OCI-LY7 (cell line): Measurements from ENCODE around the gene SOBP. TPM values are rescaled to one million over a fixed set of nuclear protein-coding genes. Genes with fewer than 3 reads are reported as not detected.

Source experiments
- BruUV-seq: library from RNA; stranded (reverse); fragments of 400-500 nt; replicated peaks from 2 replicates; lab custom pipeline; 2021; lab: Mats Ljungman, UMichigan
- CTCF ChIA-PET: fragments of 300-600 bp; sonication (Branson Sonifier 250); formaldehyde crosslinking; loops from one replicate; lab custom pipeline; 2022; ENCODE audit warnings: antibody characterized with exemption; ENCODE audit not compliant: unreplicated experiment; lab: Charles Lee
- POLR2A ChIA-PET: fragments of 300-600 bp; sonication (Branson Sonifier 250); formaldehyde crosslinking; loops from one replicate; lab custom pipeline; 2022; ENCODE audit warnings: antibody characterized with exemption; lab: Charles Lee
- DNase-seq: peaks from one replicate; pipeline ENCODE4 v3.0.0-alpha.2; 2015; ENCODE audit warnings: low spot score
- H2AFZ ChIP-seq: fragments of 200-600 bp; sonication (generic), shearing (Covaris generic); 2 replicates; pipeline ENCODE4 v1.6.1; 2014; ENCODE audit warnings: mild to moderate bottlenecking, antibody characterized with exemption, low read length, moderate library complexity
- H3K27ac ChIP-seq: fragments of 200-600 bp; sonication (generic); 2 replicates; pipeline ENCODE4 v1.5.1; 2014; ENCODE audit warnings: mixed run types, low read depth, mild to moderate bottlenecking, moderate library complexity, low read length, inconsistent platforms; ENCODE audit not compliant: poor library complexity, severe bottlenecking
- H3K36me3 ChIP-seq: fragments of 200-600 bp; sonication (generic); 2 replicates; pipeline ENCODE4 v1.6.1; 2014; ENCODE audit warnings: mild to moderate bottlenecking, antibody characterized with exemption, low read length, moderate library complexity, mixed read lengths; ENCODE audit not compliant: insufficient read depth
- H3K4me1 ChIP-seq: fragments of 200-600 bp; sonication (generic); 2 replicates; pipeline ENCODE4 v1.5.1; 2014; ENCODE audit warnings: mild to moderate bottlenecking, low read length; ENCODE audit not compliant: insufficient read depth, poor library complexity, severe bottlenecking
- H3K4me2 ChIP-seq: fragments of 200-600 bp; sonication (generic); 2 replicates; pipeline ENCODE4 v1.6.1; 2014; ENCODE audit warnings: mild to moderate bottlenecking, low read length
- H3K4me3 ChIP-seq: fragments of 200-600 bp; sonication (generic); 2 replicates; pipeline ENCODE4 v1.5.1; 2014; ENCODE audit warnings: mild to moderate bottlenecking, low read depth, low read length; ENCODE audit not compliant: poor library complexity, severe bottlenecking
- H3K79me2 ChIP-seq: fragments of 200-600 bp; sonication (generic); 2 replicates; pipeline ENCODE4 v1.6.1; 2016; ENCODE audit warnings: low read depth, mild to moderate bottlenecking, low read length, moderate library complexity, mixed read lengths; ENCODE audit not compliant: insufficient read depth
- H3K9me2 ChIP-seq: fragments of 200-600 bp; sonication (generic); 2 replicates; pipeline ENCODE4 v1.6.1; 2016; ENCODE audit warnings: mild to moderate bottlenecking, low read length, mixed read lengths; ENCODE audit not compliant: insufficient read depth
- H3K9me3 ChIP-seq: fragments of 200-600 bp; sonication (generic); 2 replicates; pipeline ENCODE4 v1.6.1; 2014; ENCODE audit warnings: mild to moderate bottlenecking, mixed run types, low read length, mixed read lengths
- H4K20me1 ChIP-seq: fragments of 200-600 bp; sonication (generic); 2 replicates; pipeline ENCODE4 v1.6.1; 2014; ENCODE audit warnings: mild to moderate bottlenecking, antibody characterized with exemption, low read length, moderate library complexity, mixed read lengths; ENCODE audit not compliant: insufficient read depth
- EZH2phosphoT487 ChIP-seq: fragments of 200-600 bp; sonication (generic); IDR thresholded peaks from 2 replicates; pipeline ENCODE4 v1.6.1; 2018; ENCODE audit warnings: low read depth, borderline replicate concordance, mild to moderate bottlenecking, mixed run types, antibody characterized with exemption, low read length, moderate library complexity, mixed read lengths
- intact Hi-C: fragments of 100-400 bp; cut with micrococcal nuclease; formaldehyde crosslinking; loops from one replicate; pipeline ENCODE4 v1.10.0; 2022; ENCODE audit not compliant: unreplicated experiment
- total RNA-seq, 2 experiments: library from RNA; depleted of rRNA in 1 of 2; stranded (reverse); fragments of >200 nt in 1 of 2; shearing (Covaris generic) in 1 of 2; gene quantifications; 2 replicates each; pipeline ENCODE4 v1.2.3, GENCODE V29; 2014 to 2022
- TF ChIP-seq, protein P1 (sequence below): fragments of 200-600 bp; sonication (generic); conservative IDR thresholded peaks from 2 replicates; pipeline ENCODE4 v1.5.1; 2014; ENCODE audit warnings: mild to moderate bottlenecking, antibody characterized with exemption, low read length, moderate library complexity, mixed read lengths

SOBP gene
- total RNA-seq, 2 experiments from 2014 or later, result 21.5 to 29.4 TPM

DNA sequence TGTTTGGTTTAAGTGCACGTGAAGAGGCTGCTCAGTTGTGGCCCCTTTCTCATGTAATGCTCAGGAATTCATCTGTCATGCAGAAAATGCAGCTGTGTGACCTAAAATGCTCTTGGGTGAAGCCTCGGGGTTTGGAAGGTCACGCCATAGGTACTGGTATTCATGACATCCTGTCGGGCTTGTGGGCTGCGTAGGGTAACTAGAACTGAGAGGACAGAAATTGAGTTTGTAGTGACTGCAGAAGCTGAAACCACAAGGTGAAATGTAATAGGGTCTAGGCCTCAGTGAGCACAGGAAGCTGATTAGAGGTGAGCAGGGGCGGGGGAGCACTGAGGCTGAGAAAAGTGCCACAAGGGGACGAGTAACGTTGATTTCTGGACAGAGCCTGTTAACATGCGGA lies 128.8 kb downstream of the SOBP start:
- no TSS peak for BruUV-seq
- Histone ChIP-seq H2AFZ (peak overlapping the region; percentile 17; the same call in 1 of the 2 replicates), H3K9me3 (no peaks in the 10 kb centered on the region), H3K4me3 (peak overlapping the region; percentile 56), H4K20me1 (no peaks in the 10 kb centered on the region), H3K4me2 (peak overlapping the region; percentile 88), H3K27ac (peak overlapping the region; percentile 98), H3K9me2 (no peaks in the 10 kb centered on the region), H3K79me2 (peaks cover 41% of the 10 kb centered on the region; the same call in 1 of the 2 replicates), H3K36me3 (peaks cover 22% of the 10 kb centered on the region), H3K4me1 (peaks cover 94% of the 10 kb centered on the region)
- peak; percentile 96 for DNase-seq
- intact Hi-C loops, result loop anchor here (1.0 to 5.0 kb wide), 4 partner anchors 24 to 129 kb away; no protein-coding TSS in a partner anchor
- TF ChIP-seq EZH2phosphoT487, result no peak
- TF ChIP-seq, protein P1, sequence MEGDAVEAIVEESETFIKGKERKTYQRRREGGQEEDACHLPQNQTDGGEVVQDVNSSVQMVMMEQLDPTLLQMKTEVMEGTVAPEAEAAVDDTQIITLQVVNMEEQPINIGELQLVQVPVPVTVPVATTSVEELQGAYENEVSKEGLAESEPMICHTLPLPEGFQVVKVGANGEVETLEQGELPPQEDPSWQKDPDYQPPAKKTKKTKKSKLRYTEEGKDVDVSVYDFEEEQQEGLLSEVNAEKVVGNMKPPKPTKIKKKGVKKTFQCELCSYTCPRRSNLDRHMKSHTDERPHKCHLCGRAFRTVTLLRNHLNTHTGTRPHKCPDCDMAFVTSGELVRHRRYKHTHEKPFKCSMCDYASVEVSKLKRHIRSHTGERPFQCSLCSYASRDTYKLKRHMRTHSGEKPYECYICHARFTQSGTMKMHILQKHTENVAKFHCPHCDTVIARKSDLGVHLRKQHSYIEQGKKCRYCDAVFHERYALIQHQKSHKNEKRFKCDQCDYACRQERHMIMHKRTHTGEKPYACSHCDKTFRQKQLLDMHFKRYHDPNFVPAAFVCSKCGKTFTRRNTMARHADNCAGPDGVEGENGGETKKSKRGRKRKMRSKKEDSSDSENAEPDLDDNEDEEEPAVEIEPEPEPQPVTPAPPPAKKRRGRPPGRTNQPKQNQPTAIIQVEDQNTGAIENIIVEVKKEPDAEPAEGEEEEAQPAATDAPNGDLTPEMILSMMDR, result no peak
- ChIA-PET CTCF (interaction anchor here (1.1 kb wide), 2 partner anchors 10 to 24 kb away, joined by 4 read pairs; no protein-coding TSS in a partner anchor), POLR2A (interaction anchor here (0.6 to 7.3 kb wide), 15 partner anchors 9 to 401 kb away, joined by 3 to 66 read pairs (median 4); partner anchors contain the start of gene PDSS2)

DNA sequence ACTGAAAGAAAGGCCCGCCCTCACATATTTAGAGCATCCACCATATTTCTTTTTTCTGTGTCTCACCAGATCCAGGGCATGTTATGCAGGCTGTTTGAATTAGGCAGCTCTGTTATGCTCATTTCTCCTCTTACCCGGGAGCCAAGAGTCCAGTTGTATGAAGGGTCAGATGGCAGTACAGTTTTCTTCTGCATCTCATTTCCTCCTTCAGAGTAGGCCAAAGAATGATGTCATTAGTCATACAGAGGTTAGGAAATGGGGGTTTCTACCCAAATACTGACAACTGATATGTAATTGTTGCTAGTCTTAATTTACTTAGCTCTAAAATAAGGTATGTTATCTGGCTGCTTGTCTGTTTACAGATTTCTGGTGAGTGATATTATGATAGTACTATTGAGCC lies 130.8 kb downstream of the SOBP start:
- Histone ChIP-seq H3K9me2 (no peaks in the 10 kb centered on the region), H3K4me1 (peaks cover 98% of the 10 kb centered on the region), H2AFZ (no peak overlapping the region), H3K36me3 (peaks cover 23% of the 10 kb centered on the region), H4K20me1 (no peaks in the 10 kb centered on the region), H3K79me2 (peaks cover 27% of the 10 kb centered on the region; the same call in 1 of the 2 replicates), H3K4me2 (peak overlapping the region; percentile 88), H3K27ac (peak overlapping the region; percentile 27), H3K4me3 (peak overlapping the region; percentile 6), H3K9me3 (no peaks in the 10 kb centered on the region)
- TF ChIP-seq EZH2phosphoT487, result no peak
- TF ChIP-seq, protein P1, result no peak
- ChIA-PET POLR2A (interaction anchor here (0.6 to 7.3 kb wide), 10 partner anchors 8 to 127 kb away, joined by 3 to 66 read pairs (median 4); no protein-coding TSS in a partner anchor), CTCF (no interaction called here)
- BruUV-seq, result no TSS peak
- DNase-seq, result no peak
- intact Hi-C loops, result no loop called here
